Measurements from ENCODE around the gene STYXL2.

DNA sequence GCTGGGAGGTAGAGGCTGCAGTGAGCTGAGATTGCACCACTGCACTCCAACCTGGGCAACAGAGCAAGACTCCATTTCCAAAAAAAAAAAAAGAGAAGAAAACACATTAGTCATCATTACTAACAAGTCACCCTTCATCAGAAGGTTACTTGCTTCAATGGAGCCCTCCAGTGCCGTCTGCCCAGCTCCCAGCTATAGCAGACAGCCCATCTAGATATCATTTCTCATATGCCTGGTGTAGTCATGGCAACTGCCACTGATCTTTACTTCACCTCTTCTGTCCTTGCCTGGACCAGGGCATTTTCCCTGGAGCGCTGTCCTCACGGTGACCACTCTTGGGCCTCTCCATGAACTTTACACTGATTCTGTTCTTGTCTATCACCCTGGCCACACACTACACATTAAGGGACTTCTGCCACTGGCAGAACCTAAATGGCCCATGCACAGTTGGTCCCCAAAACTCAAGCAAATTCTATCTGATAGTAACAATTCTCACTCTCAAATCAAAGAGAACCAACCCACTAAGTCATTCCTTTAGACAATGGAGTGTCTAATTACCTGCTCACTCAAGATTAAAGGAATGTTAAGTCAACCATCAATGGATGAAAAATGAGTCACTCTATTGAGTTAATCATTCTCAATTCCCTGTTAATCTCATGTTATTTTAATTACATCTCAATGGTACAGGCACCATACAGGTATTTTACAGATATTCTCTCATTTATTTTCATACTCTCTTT is 16.6 kb upstream of the STYXL2 start:
- no peak for TF ChIP-seq CTCF (IDR thresholded peaks at IDR 0.05)
- no peak for TF ChIP-seq ZFX (IDR thresholded peaks at IDR 0.05; ENCODE audit: borderline replicate concordance)
